OCI-LY1 (cell line): ENCODE measurements around the gene CCBE1.

Experiments
- CTCF ChIP-seq: fragments of 200-600 bp; sonication (generic), shearing (Covaris generic); IDR thresholded peaks from 2 replicates; pipeline ENCODE4 v1.5.1; 2017; ENCODE audit warnings: mild to moderate bottlenecking, antibody characterized with exemption, low read length, moderate library complexity, mixed read lengths
- EZH2 ChIP-seq: fragments of 200-600 bp; sonication (generic), shearing (Covaris generic); IDR thresholded peaks from 2 replicates; pipeline ENCODE4 v1.8.0; 2017; ENCODE audit warnings: borderline replicate concordance, mixed run types, mild to moderate bottlenecking, antibody characterized with exemption, low read length, moderate library complexity, mixed read lengths

GRCh38 chr18:59400407-59400806 lies 296.8 kb downstream of the CCBE1 start:
- TF ChIP-seq CTCF (no peak), EZH2 (no peak)
